GM12874 (cell line): Measurements from ENCODE around the gene PINK1.

Source experiments
- CTCF ChIP-seq: IDR thresholded peaks from 2 replicates; pipeline ENCODE4 v1.5.1; 2011; ENCODE audit warnings: low read depth, mild to moderate bottlenecking, control low read depth, low read length, moderate library complexity; ENCODE audit not compliant: insufficient read depth

PINK1 gene

GRCh38 chr1:20590306-20590777, 42.9 kb upstream of the PINK1 start:
- TF ChIP-seq CTCF: no peak

GRCh38 chr1:20593756-20594155, 39.5 kb upstream of the PINK1 start:
- TF ChIP-seq CTCF: no peak

GRCh38 chr1:20594746-20595145, 38.5 kb upstream of the PINK1 start:
- TF ChIP-seq CTCF: no peak

- no peak for TF ChIP-seq CTCF
Measured at GRCh38 chr1:20596106-20596505, 37.2 kb upstream of the PINK1 start.

- TF ChIP-seq CTCF: no peak
Measured at GRCh38 chr1:20597650-20598049, 35.6 kb upstream of the PINK1 start.

- no peak for TF ChIP-seq CTCF
Measured at GRCh38 chr1:20600156-20600555, 33.1 kb upstream of the PINK1 start.

GRCh38 chr1:20601129-20601825, 32.0 kb upstream of the PINK1 start:
- TF ChIP-seq CTCF: no peak
